GM12891 (cell line): ENCODE measurements around the gene ZPR1.

Source experiments
- POLR2A ChIP-seq: IDR thresholded peaks from 2 replicates; pipeline ENCODE4 v1.6.1; 2011; ENCODE audit warnings: low read depth, low read length, control low read depth
- SPI1 ChIP-seq: IDR thresholded peaks from 2 replicates; pipeline ENCODE4 v1.6.1; 2011; ENCODE audit warnings: low read depth, low read length, control low read depth
- TAF1 ChIP-seq: IDR thresholded peaks from 2 replicates; pipeline ENCODE4 v1.6.1; 2011; ENCODE audit warnings: low read depth, low read length, control low read depth

GRCh38 chr11:116794851-116795250 lies 7.0 kb upstream of the ZPR1 start:
- no peak for TF ChIP-seq SPI1
- TF ChIP-seq POLR2A = no peak
- TF ChIP-seq TAF1 = no peak
